ENCODE data around the gene ANGEL1.

Gene ANGEL1

GRCh38 chr14:76844223-76844622, 31.5 kb upstream of the ANGEL1 start:
- DNase-seq (ENCODE audit: insufficient read length, low spot score) (no peak), FAIRE-seq (no peak)
- no peak for TF ChIP-seq CTCF (IDR thresholded peaks at IDR 0.05; ENCODE audit: insufficient read depth, missing control alignments)

GRCh38 chr14:76842414-76842813, 29.7 kb upstream of the ANGEL1 start:
- DNase-seq (ENCODE audit: insufficient read length, low spot score) (no peak), FAIRE-seq (no peak)
- no peak for TF ChIP-seq CTCF (IDR thresholded peaks at IDR 0.05; ENCODE audit: insufficient read depth, missing control alignments)

GRCh38 chr14:76837524-76837923, 24.8 kb upstream of the ANGEL1 start:
- FAIRE-seq (no peak), DNase-seq (ENCODE audit: insufficient read length, low spot score) (no peak)
- TF ChIP-seq CTCF (IDR thresholded peaks at IDR 0.05; ENCODE audit: insufficient read depth, missing control alignments), result no peak

GRCh38 chr14:76836029-76836630, 23.4 kb upstream of the ANGEL1 start:
- no peak for DNase-seq (ENCODE audit: insufficient read length, low spot score)
- no peak for TF ChIP-seq CTCF (IDR thresholded peaks at IDR 0.05; ENCODE audit: insufficient read depth, missing control alignments)
- FAIRE-seq, result no peak

- TF ChIP-seq CTCF (IDR thresholded peaks at IDR 0.05; ENCODE audit: insufficient read depth, missing control alignments), result no peak
- DNase-seq (ENCODE audit: insufficient read length, low spot score) (no peak), FAIRE-seq (no peak)
Observed at GRCh38 chr14:76834241-76834661, 21.6 kb upstream of the ANGEL1 start.

GRCh38 chr14:76833011-76833410, 20.3 kb upstream of the ANGEL1 start:
- DNase-seq (ENCODE audit: insufficient read length, low spot score) (no peak), FAIRE-seq (no peak)
- TF ChIP-seq CTCF (IDR thresholded peaks at IDR 0.05; ENCODE audit: insufficient read depth, missing control alignments), result no peak

GRCh38 chr14:76832503-76832988, 19.9 kb upstream of the ANGEL1 start:
- TF ChIP-seq CTCF (IDR thresholded peaks at IDR 0.05; ENCODE audit: insufficient read depth, missing control alignments), result no peak
- DNase-seq (ENCODE audit: insufficient read length, low spot score) (no peak), FAIRE-seq (no peak)
